Liver (tissue), 9 donors: Measurements from ENCODE around the gene CCDC77. TPM values are rescaled to one million over a fixed set of nuclear protein-coding genes. Genes with fewer than 3 reads are reported as not detected.

Source experiments
- DNase-seq: peaks from one replicate; pipeline ENCODE4 v3.0.0-alpha.2; 2017; ENCODE audit warnings: low spot score
- H3K27ac ChIP-seq, 2 donors: one replicate each; pipeline ENCODE4 v1.7.0; 2013; ENCODE audit warnings: inconsistent platforms in 2 of 2, low read length in 2 of 2, control low read depth in 1 of 2, low read depth in 1 of 2, mild to moderate bottlenecking in 1 of 2
- H3K27me3 ChIP-seq, 4 donors: one replicate each; pipeline versions ENCODE4 v1.6.1 to v1.7.0; 2013; ENCODE audit warnings: low read length in 3 of 4, inconsistent platforms in 1 of 4, mild to moderate bottlenecking in 1 of 4, moderate library complexity in 1 of 4; ENCODE audit not compliant: control insufficient read depth in 4 of 4, insufficient read depth in 4 of 4
- H3K36me3 ChIP-seq, 4 donors: one replicate each; pipeline versions ENCODE4 v1.6.1 to v1.7.0; 2013; ENCODE audit warnings: low read length in 3 of 4, mild to moderate bottlenecking in 3 of 4, low read depth in 1 of 4, moderate library complexity in 1 of 4; ENCODE audit not compliant: control insufficient read depth in 4 of 4, insufficient read depth in 3 of 4
- H3K4me1 ChIP-seq, 4 donors: one replicate each; pipeline versions ENCODE4 v1.6.1 to v1.7.0; 2013; ENCODE audit warnings: low read length in 3 of 4, mild to moderate bottlenecking in 3 of 4, moderate library complexity in 1 of 4; ENCODE audit not compliant: control insufficient read depth in 4 of 4, insufficient read depth in 4 of 4
- H3K4me3 ChIP-seq, 3 donors: one replicate each; pipeline versions ENCODE4 v1.6.1 to v1.7.0; 2013; ENCODE audit warnings: low read length in 3 of 3, control low read depth in 1 of 3, low read depth in 1 of 3, mild to moderate bottlenecking in 1 of 3
- H3K9ac ChIP-seq, 2 donors: one replicate each; pipeline ENCODE4 v1.7.0; 2013; ENCODE audit warnings: low read length in 2 of 2, mild to moderate bottlenecking in 2 of 2, moderate library complexity in 2 of 2, control low read depth in 1 of 2, low read depth in 1 of 2
- H3K9me3 ChIP-seq, 4 donors: one replicate each; pipeline versions ENCODE4 v1.6.1 to v1.7.0; 2013; ENCODE audit warnings: low read length in 3 of 4; ENCODE audit not compliant: control insufficient read depth in 4 of 4
- EGR1 ChIP-seq, 2 donors: IDR thresholded peaks; 2 replicates each; pipeline ENCODE4 v1.6.1; 2016 to 2018; ENCODE audit warnings: antibody characterized with exemption in 2 of 2, low read depth in 2 of 2
- GABPA ChIP-seq, 2 donors: IDR thresholded peaks in 1 of 2; conservative IDR thresholded peaks in 1 of 2; 2 replicates each; pipeline ENCODE4 v1.6.1; 2016; ENCODE audit warnings: antibody characterized with exemption in 2 of 2, mild to moderate bottlenecking in 1 of 2, moderate library complexity in 1 of 2
- HNF4A ChIP-seq, 2 donors: conservative IDR thresholded peaks; 2 replicates each; pipeline ENCODE4 v1.6.1; 2016; ENCODE audit warnings: antibody characterized with exemption in 2 of 2, mild to moderate bottlenecking in 2 of 2
- JUND ChIP-seq, 2 donors: IDR thresholded peaks; 2 replicates each; pipeline ENCODE4 v1.6.1; 2016; ENCODE audit warnings: antibody characterized with exemption in 2 of 2
- MAX ChIP-seq: IDR thresholded peaks from 2 replicates; pipeline ENCODE4 v1.6.1; 2016; ENCODE audit warnings: antibody characterized with exemption
- NR2F2 ChIP-seq: IDR thresholded peaks from 2 replicates; pipeline ENCODE4 v1.6.1; 2016; ENCODE audit warnings: antibody characterized with exemption
- RAD21 ChIP-seq, 2 donors: IDR thresholded peaks; 2 replicates each; pipeline ENCODE4 v1.6.1; 2016; ENCODE audit warnings: antibody characterized with exemption in 2 of 2, mild to moderate bottlenecking in 2 of 2
- REST ChIP-seq: IDR thresholded peaks from 2 replicates; pipeline ENCODE4 v1.6.1; 2016; ENCODE audit warnings: antibody characterized with exemption, mild to moderate bottlenecking
- RXRA ChIP-seq, 2 donors: IDR thresholded peaks; 2 replicates each; pipeline ENCODE4 v1.6.1; 2017 to 2018; ENCODE audit warnings: antibody characterized with exemption in 2 of 2, mild to moderate bottlenecking in 1 of 2
- WGBS: extraction: QIAGEN DNeasy Blood & Tissue Kit; methylation state at CpG from one replicate; pipeline ENCODE4 v1.1.7; 2013; 5-methylcytosine and 5-hydroxymethylcytosine counted together
- polyA plus RNA-seq, 2 donors: library from polyadenylated mRNA; stranded (reverse) in 1 of 2; unstranded in 1 of 2; fragments of 200-250 nt in 1 of 2; fragments of >200 nt in 1 of 2; fragmentation: Nextera tagmentation in 1 of 2; extraction: Ambion mirVana in 1 of 2; gene quantifications; one replicate each; pipeline versions ENCODE4 v1.2.1 to v1.2.3, GENCODE V29; 2013 to 2015
- total RNA-seq, 2 donors: library from RNA; depleted of rRNA; stranded (reverse); fragments of >200 nt; gene quantifications; one replicate each; pipeline ENCODE4 v1.2.3, GENCODE V29; 2014
- donor health status: healthy.
- donor health status: healthy.
- donor health status: healthy.
- donor health status: healthy.
- donor health status: healthy.

Gene CCDC77
- total and polyA plus RNA-seq, 4 donors: 1.2 to 4.2 (median 2.7) TPM

GRCh38 chr12:468671-469389 lies 67.4 kb downstream of the CCDC77 start:
- no peak overlapping the region for H3K27ac ChIP-seq
- H3K9ac ChIP-seq: no peak overlapping the region
- H3K36me3 ChIP-seq: no peaks in the 10 kb centered on the region
- no peaks in the 10 kb centered on the region for H3K27me3 ChIP-seq
- no peaks in the 10 kb centered on the region for H3K4me1 ChIP-seq
- 74% methylated on average over 10 of the region's 10 CpGs for WGBS
- H3K4me3 ChIP-seq: no peak overlapping the region
- DNase-seq: no peak
- TF ChIP-seq GABPA (IDR thresholded peaks at IDR 0.05 in 1 of 2, conservative IDR thresholded peaks at IDR 0.05 in 1 of 2): no peak
- H3K9me3 ChIP-seq: no peaks in the 10 kb centered on the region

- Histone ChIP-seq H3K4me1 (no peaks in the 10 kb centered on the region), H3K9me3 (no peaks in the 10 kb centered on the region), H3K27ac (no peak overlapping the region), H3K27me3 (no peaks in the 10 kb centered on the region), H3K4me3 (no peak overlapping the region), H3K9ac (no peak overlapping the region), H3K36me3 (no peaks in the 10 kb centered on the region)
- no peak for TF ChIP-seq GABPA (IDR thresholded peaks at IDR 0.05 in 1 of 2, conservative IDR thresholded peaks at IDR 0.05 in 1 of 2)
- no peak for TF ChIP-seq REST
- TF ChIP-seq HNF4A (conservative IDR thresholded peaks at IDR 0.05): no peak
- TF ChIP-seq JUND (IDR thresholded peaks at IDR 0.05): no peak
- TF ChIP-seq RXRA (IDR thresholded peaks at IDR 0.05): no peak
- TF ChIP-seq NR2F2: no peak
- 69% methylated on average over 11 of the region's 11 CpGs for whole genome bisulfite sequencing
- DNase-seq: no peak
Measured at GRCh38 chr12:470133-470532, 68.7 kb downstream of the CCDC77 start.

- Histone ChIP-seq H3K36me3 (no peaks in the 10 kb centered on the region), H3K27me3 (peaks cover 0 to 3% (median 0%) of the 10 kb centered on the region in 4 donors), H3K4me3 (no peak overlapping the region), H3K9ac (no peak overlapping the region), H3K27ac (no peak overlapping the region), H3K4me1 (no peaks in the 10 kb centered on the region), H3K9me3 (no peaks in the 10 kb centered on the region)
- 81% methylated on average over 5 of the region's 5 CpGs for WGBS
- no peak for DNase-seq
- TF ChIP-seq RAD21 (IDR thresholded peaks at IDR 0.05): no peak
- no peak for TF ChIP-seq EGR1 (IDR thresholded peaks at IDR 0.05; ENCODE audit: low read depth in 2 of 2)
- no peak for TF ChIP-seq NR2F2
- TF ChIP-seq RXRA (IDR thresholded peaks at IDR 0.05): no peak
- TF ChIP-seq REST: no peak
- TF ChIP-seq MAX: no peak
Measured at GRCh38 chr12:473198-473597, 71.8 kb downstream of the CCDC77 start.
